Aorta (tissue), 5 donors: Measurements from ENCODE around the gene SGMS2. TPM values are rescaled to one million over a fixed set of nuclear protein-coding genes. Genes with fewer than 3 reads are reported as not detected.

ENCODE experiments used
- ATAC-seq: fragments of 200-7000 bp; cut with Tn5 transposase; one replicate; pipeline ENCODE4 v1.9.1; 2022; ENCODE audit warnings: moderate library complexity; ENCODE audit not compliant: low FRiP score
- DNase-seq, 2 donors: peaks; one replicate each; pipeline ENCODE4 v3.0.0-alpha.2; 2020
- H3K27ac ChIP-seq, 2 donors: one replicate each; pipeline ENCODE4 v1.5.1; 2013; ENCODE audit warnings: low read length in 2 of 2, mild to moderate bottlenecking in 2 of 2, moderate library complexity in 2 of 2, control low read depth in 1 of 2, inconsistent platforms in 1 of 2, low read depth in 1 of 2
- H3K27me3 ChIP-seq, 2 donors: one replicate each; pipeline ENCODE4 v1.6.1; 2013; ENCODE audit warnings: control low read depth in 1 of 2, low read length in 1 of 2, mild to moderate bottlenecking in 1 of 2, moderate library complexity in 1 of 2; ENCODE audit not compliant: insufficient read depth in 2 of 2, control insufficient read depth in 1 of 2
- H3K36me3 ChIP-seq, 2 donors: one replicate each; pipeline ENCODE4 v1.6.1; 2013; ENCODE audit warnings: control low read depth in 1 of 2, low read length in 1 of 2, mild to moderate bottlenecking in 1 of 2; ENCODE audit not compliant: insufficient read depth in 2 of 2, control insufficient read depth in 1 of 2
- H3K4me1 ChIP-seq, 2 donors: one replicate each; pipeline ENCODE4 v1.6.1; 2013; ENCODE audit warnings: low read length in 2 of 2, control low read depth in 1 of 2, mild to moderate bottlenecking in 1 of 2, moderate library complexity in 1 of 2; ENCODE audit not compliant: insufficient read depth in 2 of 2, control insufficient read depth in 1 of 2
- H3K4me3 ChIP-seq, 2 donors: one replicate each; pipeline ENCODE4 v1.5.1; 2013; ENCODE audit warnings: low read length in 2 of 2, control low read depth in 1 of 2, mild to moderate bottlenecking in 1 of 2
- H3K9me3 ChIP-seq: one replicate; pipeline ENCODE4 v1.6.1; 2013; ENCODE audit warnings: mild to moderate bottlenecking, low read length; ENCODE audit not compliant: control insufficient read depth
- WGBS, 2 donors: extraction: QIAGEN DNeasy Blood & Tissue Kit; methylation state at CpG; one replicate each; pipeline ENCODE4 v1.1.7; 2013; 5-methylcytosine and 5-hydroxymethylcytosine counted together
- intact Hi-C, 2 donors: fragments of 100-400 bp; cut with DNase I; formaldehyde crosslinking; loops; one replicate each; pipeline versions ENCODE4 v1.14.2 to v1.15.0; 2022
- polyA plus RNA-seq, 2 donors: library from polyadenylated mRNA; stranded (reverse); fragments of 200-250 nt; gene quantifications; one replicate each; pipeline ENCODE4 v1.2.3, GENCODE V29; 2013
- total RNA-seq, 2 donors: library from RNA; stranded (reverse); fragmentation: NEBNext Ultra II Directional; extraction: Animal tissue kit (Norgen Biotek cat#: 25700); gene quantifications; one replicate each; pipeline ENCODE4 v1.2.1, GENCODE V29; 2021
- donor health status: healthy with polysubstance abuse.
- donor health status: Bipolar disorder and iron deficiency.
- donor health status: DM: no; HTN: no; CAD: no.
- donor health status: DM: no; HTN: no; CAD: no.
- donor health status: DM: yes; HTN: yes; CAD: no.

Gene SGMS2
- total and polyA plus RNA-seq, 4 donors: 4.3 to 50.2 (median 24.5) TPM

DNA sequence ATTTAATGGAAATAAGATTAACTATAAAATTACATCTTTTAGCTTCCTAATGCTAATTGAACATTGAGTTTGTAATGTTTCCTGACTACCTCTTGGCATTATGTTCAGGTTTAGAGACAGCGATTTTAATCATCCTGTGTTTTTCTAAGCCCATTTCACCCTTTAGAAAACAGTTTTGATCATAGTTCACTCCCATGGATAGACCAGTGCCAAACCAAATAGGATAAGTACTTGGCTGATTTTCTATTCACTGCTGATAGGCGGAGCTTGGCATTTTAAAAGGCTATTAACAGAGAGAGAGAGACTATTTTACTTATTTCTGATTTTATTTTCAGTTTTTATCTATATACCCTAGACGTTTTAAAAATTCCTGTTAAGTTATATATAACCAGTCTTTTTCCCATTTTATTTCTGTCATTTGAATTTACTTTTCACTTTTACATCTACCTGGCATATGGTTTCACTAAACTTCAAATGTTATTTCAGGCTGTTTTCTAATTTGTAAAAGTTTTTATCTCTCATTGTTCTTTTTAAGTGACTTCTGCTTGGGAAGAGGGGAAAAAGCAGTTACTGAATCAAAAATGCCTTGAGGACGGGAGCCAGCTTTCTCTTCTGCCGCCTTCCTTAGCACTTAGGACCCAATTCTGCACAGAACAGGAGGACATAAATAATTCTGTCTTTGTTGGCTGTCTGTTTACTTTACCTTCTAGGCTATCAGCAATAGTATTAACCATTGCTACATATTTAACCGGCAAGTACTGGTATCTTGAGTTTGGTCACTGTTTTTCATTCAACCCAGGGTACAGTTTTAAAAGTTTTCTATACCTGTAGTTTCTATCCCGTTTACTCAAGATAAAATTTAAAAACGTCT lies 46.4 kb downstream of the SGMS2 start:
- peak overlapping the region in 1 of 2 donors; percentile 34 for H3K4me3 ChIP-seq
- no peaks in the 10 kb centered on the region for H3K4me1 ChIP-seq
- no peaks in the 10 kb centered on the region for H3K9me3 ChIP-seq
- H3K36me3 ChIP-seq: no peaks in the 10 kb centered on the region
- DNase-seq (no peak), ATAC-seq (no peak)
- WGBS, 2 donors: 8 to 13% methylated on average over 8 of the region's 8 CpGs
- H3K27ac ChIP-seq: no peak overlapping the region
- no peaks in the 10 kb centered on the region for H3K27me3 ChIP-seq
- intact Hi-C loops: no loop called here

DNA sequence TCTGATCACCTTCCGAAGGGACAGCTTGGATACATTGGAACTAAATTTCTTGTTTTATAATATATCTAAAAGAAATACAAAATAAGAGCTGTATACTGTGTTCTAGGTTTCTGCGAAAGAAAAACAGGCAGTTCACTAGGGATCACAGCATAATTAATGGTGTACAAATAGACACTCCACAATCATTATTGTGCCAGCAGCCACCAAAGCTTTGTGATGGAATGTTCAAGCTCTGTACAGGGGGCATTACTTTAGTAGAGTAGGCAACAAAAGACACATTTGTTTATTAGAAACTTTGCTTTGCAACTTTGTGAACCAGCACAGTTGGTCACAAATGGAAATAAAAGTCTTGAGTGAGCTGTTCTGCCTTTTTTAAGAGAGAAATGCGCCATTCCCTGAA lies 49.3 kb downstream of the SGMS2 start:
- H3K9me3 ChIP-seq: no peaks in the 10 kb centered on the region
- 93 to 98% methylated on average over 3 of the region's 3 CpGs for WGBS, 2 donors
- no peak overlapping the region for H3K4me3 ChIP-seq
- H3K36me3 ChIP-seq: no peaks in the 10 kb centered on the region
- H3K4me1 ChIP-seq: no peaks in the 10 kb centered on the region
- ATAC-seq (no peak), DNase-seq (no peak)
- no peak overlapping the region for H3K27ac ChIP-seq
- intact Hi-C loops: no loop called here
- no peaks in the 10 kb centered on the region for H3K27me3 ChIP-seq

DNA sequence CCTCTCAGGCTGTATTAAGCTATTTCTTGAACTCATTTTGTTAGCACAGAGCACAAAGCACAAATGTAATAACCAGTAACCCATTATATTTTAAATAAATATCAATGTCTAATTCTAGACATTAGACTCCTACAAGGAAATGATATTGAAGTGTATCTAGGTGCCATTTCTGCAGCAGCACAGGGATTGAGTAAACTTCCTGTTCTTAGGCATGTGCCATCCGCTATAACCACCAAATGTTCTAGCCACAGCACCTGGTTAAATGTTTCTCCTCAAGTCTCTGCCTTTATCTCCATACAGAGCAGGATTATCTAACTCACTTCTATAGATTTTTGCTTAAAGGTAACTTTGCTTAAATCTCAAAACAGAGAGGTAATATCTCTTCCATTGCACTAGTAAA lies 51.4 kb downstream of the SGMS2 start:
- no peak for ATAC-seq
- DNase-seq: no peak
- H3K9me3 ChIP-seq: no peaks in the 10 kb centered on the region
- no peaks in the 10 kb centered on the region for H3K4me1 ChIP-seq
- H3K36me3 ChIP-seq: no peaks in the 10 kb centered on the region
- H3K27ac ChIP-seq: no peak overlapping the region
- 97 to 100% methylated on average over 1 of the region's 1 CpG for WGBS, 2 donors
- intact Hi-C loops: no loop called here
- H3K4me3 ChIP-seq: no peak overlapping the region
- H3K27me3 ChIP-seq: no peaks in the 10 kb centered on the region

DNA sequence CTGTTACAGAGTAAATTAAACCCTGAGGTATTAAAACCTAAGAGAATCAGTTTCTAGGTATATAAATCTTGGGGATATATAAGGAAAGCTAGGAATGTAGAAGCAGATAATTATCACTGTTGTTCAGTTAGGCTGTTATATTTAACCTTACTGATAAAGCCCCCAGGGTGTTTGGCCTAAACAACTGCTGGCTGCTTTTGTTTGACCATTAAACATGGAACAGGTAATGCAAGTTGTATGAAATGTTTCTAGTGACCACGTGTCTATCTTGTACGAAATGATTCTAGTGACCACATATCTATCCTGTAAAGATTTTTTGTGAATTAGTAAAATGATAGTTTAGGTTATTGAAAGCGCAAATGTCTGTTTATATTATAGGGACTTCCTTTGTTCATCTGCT lies 52.6 kb downstream of the SGMS2 start:
- ATAC-seq: no peak
- 84 to 96% methylated on average over 3 of the region's 3 CpGs for WGBS, 2 donors
- DNase-seq: no peak
- Histone ChIP-seq H3K27ac (no peak overlapping the region), H3K4me3 (no peak overlapping the region), H3K9me3 (no peaks in the 10 kb centered on the region), H3K27me3 (no peaks in the 10 kb centered on the region), H3K36me3 (no peaks in the 10 kb centered on the region), H3K4me1 (no peaks in the 10 kb centered on the region)
- intact Hi-C loops: no loop called here

DNA sequence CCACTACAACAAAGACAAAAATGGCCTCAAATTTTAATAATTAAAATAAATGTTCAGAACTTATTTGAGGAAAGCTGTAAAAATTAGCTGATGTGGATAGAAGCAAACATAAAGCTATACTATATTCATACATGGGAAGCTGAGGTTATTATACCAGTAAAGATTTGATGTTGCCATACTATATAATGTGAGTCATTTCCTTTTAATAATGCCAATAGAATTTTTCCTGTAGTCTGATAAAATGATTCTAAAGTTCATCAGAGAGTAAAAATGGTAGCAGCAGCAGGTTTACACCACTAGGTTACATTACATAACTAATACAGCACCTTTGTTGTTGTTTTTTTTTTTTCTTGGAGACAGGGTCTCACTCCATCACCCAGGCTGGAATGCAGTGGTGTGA lies 61.1 kb downstream of the SGMS2 start:
- Histone ChIP-seq H3K4me3 (no peak overlapping the region), H3K27me3 (no peaks in the 10 kb centered on the region), H3K4me1 (no peaks in the 10 kb centered on the region), H3K36me3 (no peaks in the 10 kb centered on the region), H3K27ac (no peak overlapping the region), H3K9me3 (no peaks in the 10 kb centered on the region)
- intact Hi-C loops: no loop called here
- DNase-seq (no peak), ATAC-seq (no peak)

DNA sequence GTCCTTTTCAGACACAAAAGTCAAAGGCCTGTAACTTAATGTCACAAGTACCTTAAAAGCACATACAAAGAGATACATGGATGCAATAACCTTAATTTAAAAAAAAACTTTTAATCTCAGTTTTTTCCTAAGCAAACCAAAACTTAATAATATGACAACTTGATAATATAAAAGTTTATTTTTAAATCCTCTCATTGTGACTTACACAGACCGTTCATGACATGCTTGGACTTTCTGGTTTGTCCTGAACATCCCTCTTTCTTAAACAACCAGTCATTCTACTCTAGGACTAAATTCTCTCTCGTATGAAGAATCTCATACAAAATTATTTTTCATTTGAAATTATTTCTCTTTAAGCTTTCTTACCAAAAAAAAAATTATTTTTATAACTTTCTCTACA lies 63.5 kb downstream of the SGMS2 start:
- H3K9me3 ChIP-seq: no peaks in the 10 kb centered on the region
- ATAC-seq: no peak
- H3K4me3 ChIP-seq: no peak overlapping the region
- DNase-seq: no peak
- H3K36me3 ChIP-seq: no peaks in the 10 kb centered on the region
- H3K27me3 ChIP-seq: no peaks in the 10 kb centered on the region
- intact Hi-C loops: no loop called here
- no peak overlapping the region for H3K27ac ChIP-seq
- WGBS, 2 donors: 45 to 47% methylated on average over 2 of the region's 2 CpGs
- H3K4me1 ChIP-seq: no peaks in the 10 kb centered on the region

DNA sequence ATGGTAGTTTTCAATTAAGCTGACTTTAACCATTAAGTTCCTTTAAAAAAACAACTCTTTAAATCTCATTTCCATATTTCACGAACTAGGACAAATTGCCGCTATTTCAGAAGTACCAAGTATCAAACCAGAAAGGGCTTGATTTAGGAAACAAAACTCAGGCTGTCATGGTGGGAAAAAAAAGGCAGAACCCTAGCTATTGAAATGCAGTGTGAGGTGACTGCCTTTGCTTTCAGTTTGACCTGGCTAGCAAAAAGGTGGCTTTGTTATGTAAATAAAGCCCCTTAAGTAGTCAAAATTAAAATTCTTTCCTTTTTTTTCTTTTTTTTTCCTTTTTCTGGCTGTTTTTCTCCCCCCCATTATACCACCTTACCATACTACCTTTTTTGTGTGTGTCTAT lies 66.0 kb downstream of the SGMS2 start:
- peaks cover 3 to 6% of the 10 kb centered on the region in 2 donors for H3K4me1 ChIP-seq
- intact Hi-C loops: no loop called here
- H3K27me3 ChIP-seq: no peaks in the 10 kb centered on the region
- no peaks in the 10 kb centered on the region for H3K36me3 ChIP-seq
- ATAC-seq (no peak), DNase-seq (no peak)
- 97 to 98% methylated on average over 2 of the region's 2 CpGs for WGBS, 2 donors
- H3K4me3 ChIP-seq: no peak overlapping the region
- no peak overlapping the region for H3K27ac ChIP-seq
- H3K9me3 ChIP-seq: no peaks in the 10 kb centered on the region

DNA sequence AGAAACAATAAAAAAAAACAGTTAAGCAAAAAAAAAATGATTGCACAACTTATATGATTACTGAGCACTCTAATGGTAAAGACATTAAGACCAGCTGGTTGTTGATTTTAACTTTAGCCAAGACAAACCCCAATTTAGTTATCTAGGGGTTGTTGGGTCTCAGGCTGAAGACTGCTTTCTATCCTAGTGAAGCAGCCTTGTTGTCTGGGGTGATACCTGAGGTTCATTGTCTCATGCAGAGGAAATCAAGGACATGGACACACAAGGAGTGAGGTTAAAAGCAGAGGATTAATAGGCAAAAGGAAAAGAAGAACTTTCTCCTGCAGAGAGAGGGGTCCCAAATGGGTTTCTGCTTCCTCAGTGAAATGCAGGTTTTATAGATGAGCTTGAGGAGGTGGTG lies 66.6 kb downstream of the SGMS2 start:
- intact Hi-C loops: no loop called here
- Histone ChIP-seq H3K27ac (no peak overlapping the region), H3K36me3 (no peaks in the 10 kb centered on the region), H3K4me1 (peaks cover 3 to 6% of the 10 kb centered on the region in 2 donors), H3K9me3 (no peaks in the 10 kb centered on the region), H3K4me3 (no peak overlapping the region), H3K27me3 (no peaks in the 10 kb centered on the region)
- ATAC-seq (no peak), DNase-seq (no peak)
